NOMO-1 treated with DMSO at 0.1 percent for 48 hours (cell line): ENCODE results near the gene TLL2.

Source experiments
- DNase-seq: peaks from one replicate; lab custom pipeline; 2025; ENCODE audit not compliant: unreplicated experiment; lab: John Stamatoyannopoulos, UW

The TLL2 gene

DNA sequence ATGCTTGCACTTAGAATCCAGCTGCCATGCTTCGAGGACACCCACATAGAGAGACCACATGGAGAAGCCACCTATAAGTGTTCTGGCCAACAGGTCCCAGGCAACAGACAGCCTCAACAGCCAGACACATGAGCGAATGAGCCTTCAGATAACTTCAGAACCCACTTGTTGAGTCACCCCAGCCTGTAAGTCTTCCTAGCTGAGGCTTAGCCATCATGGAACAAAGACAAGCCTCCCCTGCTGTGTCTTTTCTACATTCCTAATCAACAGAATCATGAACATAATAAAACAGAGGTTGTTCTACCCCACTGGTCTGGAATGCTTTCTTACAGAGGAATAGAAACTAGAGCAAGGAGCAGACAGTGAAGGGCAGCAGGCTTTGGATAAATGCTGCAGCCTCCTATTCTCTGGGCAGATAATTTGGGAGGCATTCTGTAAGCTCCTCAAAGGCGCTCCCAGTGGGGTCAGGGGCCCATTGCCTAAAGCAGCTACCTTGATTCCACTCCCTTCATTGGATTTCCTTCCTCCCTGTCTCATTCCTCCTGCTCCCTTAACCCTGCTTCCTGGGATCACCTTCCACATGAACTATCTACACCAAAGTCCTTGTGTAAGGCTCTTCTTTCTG lies 4.6 kb downstream of the TLL2 start:
- DNase-seq: no peak

DNA sequence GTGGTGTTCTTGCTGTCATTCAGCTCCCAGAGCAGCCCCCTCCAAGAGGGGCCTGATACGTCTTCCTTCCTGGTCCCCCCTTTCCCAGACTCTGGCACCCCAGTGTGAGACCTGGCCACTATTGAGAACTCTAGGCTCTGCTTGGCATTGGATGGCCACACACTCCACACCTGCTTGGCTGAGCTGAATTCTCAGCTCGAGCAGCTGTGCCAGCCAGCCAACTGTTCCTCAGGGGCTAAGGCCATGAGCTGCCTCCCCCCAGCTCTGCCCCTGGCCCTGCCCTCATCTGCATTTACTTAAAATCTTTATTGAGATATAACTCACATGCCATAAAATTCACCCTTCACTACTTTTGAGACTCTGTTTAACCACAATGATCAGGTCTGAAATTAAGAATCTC lies 6.7 kb downstream of the TLL2 start:
- no peak for DNase-seq

- DNase-seq: no peak
These were observed 8.3 kb downstream of the TLL2 start for GRCh38 chr10:96505150-96506136.

DNA sequence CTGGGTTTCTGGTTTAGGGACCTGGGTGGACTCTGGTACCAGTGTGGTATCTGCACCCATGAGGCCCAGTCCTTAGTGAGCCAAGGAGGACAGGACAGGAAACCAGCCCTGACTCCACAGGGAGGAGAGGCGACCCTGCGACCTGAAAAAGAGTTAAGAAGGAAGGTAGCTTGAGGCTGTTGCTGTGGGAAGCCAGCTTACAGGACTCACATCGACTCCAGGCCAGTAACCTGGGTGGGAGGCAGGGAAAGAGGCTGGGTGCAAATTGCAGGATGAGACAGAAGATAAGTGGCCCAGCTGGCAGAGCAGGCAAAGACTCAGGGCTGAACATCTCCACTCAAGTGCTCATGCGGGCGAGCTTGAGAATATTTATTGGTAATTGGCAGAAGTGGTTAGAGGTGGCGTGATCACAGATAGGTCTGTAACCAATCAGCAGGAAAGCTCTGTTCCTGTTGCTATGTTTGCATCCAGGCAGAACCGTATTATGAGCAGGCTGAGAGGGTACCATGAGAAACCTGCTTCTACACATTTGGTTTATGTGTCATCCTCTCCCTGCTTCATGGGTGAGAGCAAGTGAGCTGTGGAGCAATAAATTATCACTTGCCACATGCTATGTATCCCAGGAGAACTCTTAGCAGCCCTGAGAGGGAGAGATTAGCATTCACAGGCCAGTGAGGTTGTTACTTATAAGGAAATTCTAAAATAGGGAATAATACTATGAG lies 11.0 kb downstream of the TLL2 start:
- DNase-seq: no peak

- DNase-seq: no peak
These were observed 11.7 kb downstream of the TLL2 start for GRCh38 chr10:96501985-96502384.

DNA sequence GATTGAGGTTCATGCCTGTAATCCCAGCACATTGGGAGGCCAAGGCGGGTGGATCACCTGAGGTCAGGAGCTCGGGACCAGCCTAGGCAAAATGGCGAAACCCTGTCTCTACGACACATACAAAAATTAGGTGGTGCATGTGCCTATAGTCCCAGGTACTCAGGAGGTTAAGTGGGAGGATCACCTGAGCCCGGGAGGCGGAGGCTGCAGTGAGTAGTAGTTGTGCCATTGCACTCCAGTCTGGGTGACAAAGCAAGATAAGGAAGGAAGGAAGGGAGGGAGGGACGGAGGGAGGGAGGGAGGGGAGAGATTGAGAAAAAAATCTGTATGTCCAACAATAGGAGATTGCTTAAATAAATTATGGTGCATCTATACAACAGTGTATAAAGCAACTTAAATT lies 13.2 kb downstream of the TLL2 start:
- DNase-seq: no peak

DNA sequence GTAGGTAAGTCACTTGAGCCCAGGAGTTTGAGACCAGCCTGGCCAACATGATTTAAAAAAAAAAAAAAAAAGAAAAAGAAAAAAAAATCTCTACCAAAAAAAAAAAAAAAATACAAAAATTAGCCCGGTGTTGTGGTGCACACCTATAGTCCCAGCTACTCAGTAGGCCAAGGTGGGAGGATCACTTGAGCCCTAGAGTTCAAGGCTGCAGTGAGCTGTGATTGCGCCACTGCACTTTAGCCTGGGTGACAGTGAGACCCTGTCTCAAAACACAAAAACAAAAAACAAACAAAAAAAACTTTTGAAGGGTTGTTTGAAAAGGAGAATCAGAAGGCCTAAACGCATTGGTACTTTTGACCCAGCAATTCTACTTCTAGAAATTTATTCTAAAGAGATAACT lies 13.7 kb downstream of the TLL2 start:
- DNase-seq: no peak

- DNase-seq: no peak
These were observed 16.3 kb downstream of the TLL2 start for GRCh38 chr10:96497391-96497790.

- no peak for DNase-seq
These were observed 17.3 kb downstream of the TLL2 start for GRCh38 chr10:96496281-96496925.

GRCh38 chr10:96495544-96495943 lies 18.2 kb downstream of the TLL2 start:
- no peak for DNase-seq

- DNase-seq: no peak
These were observed 19.0 kb downstream of the TLL2 start for GRCh38 chr10:96494694-96495093.

GRCh38 chr10:96493871-96494525 lies 19.7 kb downstream of the TLL2 start:
- no peak for DNase-seq

- DNase-seq: no peak
These were observed 20.5 kb downstream of the TLL2 start for GRCh38 chr10:96493254-96493653.

- DNase-seq: no peak
These were observed 22.4 kb downstream of the TLL2 start for GRCh38 chr10:96491303-96491702.

DNA sequence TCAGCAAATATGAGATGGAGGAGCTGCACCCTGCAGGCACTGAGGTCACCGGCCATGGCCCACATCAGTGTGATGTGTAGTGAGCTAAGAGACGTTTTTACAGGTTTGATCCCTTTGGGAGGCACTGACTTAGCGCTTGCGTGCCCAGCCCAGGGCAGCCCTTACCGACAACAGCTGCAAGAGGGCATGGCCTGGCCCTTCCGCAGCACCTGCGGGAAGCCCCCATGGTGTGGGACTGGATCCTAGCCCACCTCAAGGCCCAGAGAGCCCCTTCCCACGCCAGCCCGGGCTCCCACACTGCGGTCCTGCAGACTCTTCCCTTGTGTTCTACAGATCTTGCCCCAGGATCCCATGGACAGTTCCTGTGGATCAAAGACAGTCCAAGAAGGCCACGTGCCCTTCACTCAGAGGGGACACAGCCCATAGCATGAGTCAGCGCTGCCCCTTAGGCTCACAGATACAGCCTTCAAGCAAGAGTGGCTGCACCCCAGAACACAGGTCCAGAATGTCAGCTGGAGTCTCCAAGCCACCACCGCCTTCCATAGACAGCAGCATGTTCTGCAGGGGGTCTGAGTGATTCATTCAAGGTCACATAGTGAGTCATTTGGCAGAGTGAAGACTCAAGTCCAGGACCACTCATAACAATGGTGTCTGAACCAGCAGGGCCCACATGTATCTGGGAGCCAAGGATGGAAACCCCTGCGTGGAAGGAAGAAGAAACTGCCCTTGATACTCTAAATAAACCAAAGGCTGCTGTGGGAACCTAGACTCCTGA lies 25.4 kb downstream of the TLL2 start:
- no peak for DNase-seq

DNA sequence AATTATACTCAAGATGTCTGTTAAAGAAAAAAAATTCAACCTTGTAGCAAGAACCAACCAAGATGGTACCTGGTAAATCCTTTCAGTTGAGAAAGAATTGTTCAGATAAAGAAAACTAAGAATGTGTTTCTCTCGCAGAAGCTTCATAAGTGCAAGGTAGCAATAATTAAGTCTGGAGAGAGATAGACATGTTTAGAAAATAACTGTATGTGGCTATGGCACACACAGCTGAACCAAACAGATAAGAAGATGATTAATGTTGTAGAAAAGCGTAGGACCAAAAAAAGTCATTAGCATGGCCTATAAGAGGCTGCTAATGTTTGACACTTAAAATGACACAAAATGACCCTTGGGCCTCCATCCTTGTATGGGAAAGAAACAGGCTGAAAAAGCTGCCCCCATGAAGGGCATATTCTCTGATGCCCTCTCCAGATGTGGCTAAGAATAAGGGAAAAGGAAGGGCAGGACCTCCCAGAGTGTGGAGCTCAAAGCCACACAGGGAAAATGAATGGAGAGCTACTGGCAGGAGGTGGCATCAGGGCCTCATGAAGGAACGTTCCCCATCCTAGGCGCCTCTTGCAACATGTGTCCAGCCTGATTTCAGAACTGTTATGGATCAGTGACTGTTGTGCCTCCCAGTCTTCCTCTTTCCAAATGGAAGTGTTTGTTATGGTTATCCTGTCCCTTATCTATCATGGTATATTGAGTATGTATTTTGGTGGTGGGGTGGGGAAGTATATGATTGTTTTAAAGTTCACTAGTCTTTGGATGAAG lies 30.7 kb downstream of the TLL2 start:
- DNase-seq: no peak

DNA sequence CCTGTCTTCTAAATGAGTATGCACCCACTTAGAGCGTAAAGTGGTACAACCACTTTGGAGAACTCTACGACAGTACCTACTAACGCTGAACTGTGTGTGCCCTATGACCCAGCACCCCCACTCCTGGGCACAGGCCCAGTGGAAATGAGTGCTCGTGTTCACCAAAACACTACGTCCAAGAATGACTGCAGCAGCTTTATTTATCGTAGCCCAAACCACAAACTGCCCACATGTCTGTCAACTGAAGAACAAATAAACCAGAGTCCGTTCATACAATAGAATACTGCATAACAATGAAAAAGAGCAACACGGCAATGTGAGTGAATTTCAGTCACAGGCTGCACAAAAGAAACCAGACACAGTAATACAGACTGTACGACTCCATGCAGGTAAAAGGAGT lies 35.4 kb downstream of the TLL2 start:
- DNase-seq: no peak

- no peak for DNase-seq
These were observed 39.9 kb downstream of the TLL2 start for GRCh38 chr10:96473866-96474265.

DNA sequence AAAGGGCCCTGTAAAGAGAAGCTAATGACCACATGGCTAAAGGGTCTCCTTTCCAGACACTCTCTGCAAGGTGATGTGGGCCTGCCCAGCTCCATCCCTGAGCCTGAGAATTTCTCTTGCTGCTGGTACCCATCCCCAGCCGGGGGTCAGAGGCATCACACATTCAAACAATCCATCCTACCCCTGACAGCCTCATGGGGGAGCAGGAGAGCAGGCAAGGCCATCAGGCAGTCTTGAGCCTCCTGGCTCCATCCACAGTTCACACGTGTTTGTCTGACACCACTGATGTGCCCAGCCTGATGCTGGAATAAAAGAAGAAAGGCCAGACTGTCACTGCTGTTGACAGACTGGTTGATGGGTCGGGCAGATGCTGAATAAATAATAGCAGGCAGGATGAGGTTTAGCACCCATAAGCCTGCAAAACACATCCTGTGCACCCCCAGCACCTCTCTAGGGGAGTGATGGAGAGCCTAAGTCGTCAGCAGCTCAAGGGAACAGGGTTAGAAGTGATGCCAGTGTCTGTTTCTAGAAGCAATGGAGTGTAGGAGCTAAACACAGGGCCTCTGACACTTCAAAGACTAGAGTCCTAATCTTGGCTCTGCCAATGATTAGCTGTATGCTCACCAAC lies 43.5 kb downstream of the TLL2 start:
- DNase-seq: peak; percentile 2
